Measurements from ENCODE around the gene TECPR1.

Gene TECPR1

GRCh38 chr7:98194672-98195457 lies 57.2 kb downstream of the TECPR1 start:
- H3K9me3 ChIP-seq (ENCODE audit: control insufficient read depth, insufficient read depth, low read length) = no peaks in the 10 kb centered on the region
- H3K36me3 ChIP-seq (ENCODE audit: insufficient read depth, low read length) = 0 out of 2 replicates have a peak, but pooled peaks cover 9% of the 10 kb centered on the region

GRCh38 chr7:98194186-98194585 lies 57.8 kb downstream of the TECPR1 start:
- 0 out of 2 replicates have a peak, but pooled peaks cover 9% of the 10 kb centered on the region for H3K36me3 ChIP-seq (ENCODE audit: insufficient read depth, low read length)
- no peaks in the 10 kb centered on the region for H3K4me1 ChIP-seq (ENCODE audit: insufficient read depth, low read length)

More at GRCh38 chr7:98194672-98195457, 57.2 kb downstream of the TECPR1 start:
- Histone ChIP-seq H3K9ac (ENCODE audit: low read depth, low read length) (no peak overlapping the region), H3K4me1 (ENCODE audit: insufficient read depth, low read length) (no peaks in the 10 kb centered on the region)

GRCh38 chr7:98193474-98194180 lies 58.4 kb downstream of the TECPR1 start:
- no peaks in the 10 kb centered on the region for H3K9me3 ChIP-seq (ENCODE audit: control insufficient read depth, insufficient read depth, low read length)
- no peak overlapping the region for H3K9ac ChIP-seq (ENCODE audit: low read depth, low read length)
- H3K4me1 ChIP-seq (ENCODE audit: insufficient read depth, low read length) = no peaks in the 10 kb centered on the region
- 0 out of 2 replicates have a peak, but pooled peaks cover 9% of the 10 kb centered on the region for H3K36me3 ChIP-seq (ENCODE audit: insufficient read depth, low read length)

More at GRCh38 chr7:98194186-98194585, 57.8 kb downstream of the TECPR1 start:
- H3K9me3 ChIP-seq (ENCODE audit: control insufficient read depth, insufficient read depth, low read length) = no peaks in the 10 kb centered on the region
- no peak overlapping the region for H3K9ac ChIP-seq (ENCODE audit: low read depth, low read length)

GRCh38 chr7:98192781-98193457 lies 59.1 kb downstream of the TECPR1 start:
- Histone ChIP-seq H3K9ac (ENCODE audit: low read depth, low read length) (no peak overlapping the region), H3K36me3 (ENCODE audit: insufficient read depth, low read length) (0 out of 2 replicates have a peak, but pooled peaks cover 9% of the 10 kb centered on the region), H3K4me1 (ENCODE audit: insufficient read depth, low read length) (no peaks in the 10 kb centered on the region), H3K9me3 (ENCODE audit: control insufficient read depth, insufficient read depth, low read length) (no peaks in the 10 kb centered on the region)

GRCh38 chr7:98191668-98192431 lies 60.2 kb downstream of the TECPR1 start:
- Histone ChIP-seq H3K36me3 (ENCODE audit: insufficient read depth, low read length) (0 out of 2 replicates have a peak, but pooled peaks cover 9% of the 10 kb centered on the region), H3K9me3 (ENCODE audit: control insufficient read depth, insufficient read depth, low read length) (no peaks in the 10 kb centered on the region), H3K9ac (ENCODE audit: low read depth, low read length) (no peak overlapping the region), H3K4me1 (ENCODE audit: insufficient read depth, low read length) (no peaks in the 10 kb centered on the region)

GRCh38 chr7:98189559-98189958 lies 62.5 kb downstream of the TECPR1 start:
- Histone ChIP-seq H3K4me1 (ENCODE audit: insufficient read depth, low read length) (no peaks in the 10 kb centered on the region), H3K9me3 (ENCODE audit: control insufficient read depth, insufficient read depth, low read length) (no peaks in the 10 kb centered on the region), H3K9ac (ENCODE audit: low read depth, low read length) (no peak overlapping the region), H3K36me3 (ENCODE audit: insufficient read depth, low read length) (0 out of 2 replicates have a peak, but pooled peaks cover 6% of the 10 kb centered on the region)

- H3K4me1 ChIP-seq (ENCODE audit: insufficient read depth, low read length) = peaks cover 9% of the 10 kb centered on the region; the same call in 1 of the 2 replicates
- no peaks in the 10 kb centered on the region for H3K9me3 ChIP-seq (ENCODE audit: control insufficient read depth, insufficient read depth, low read length)
- H3K36me3 ChIP-seq (ENCODE audit: insufficient read depth, low read length) = no peaks in the 10 kb centered on the region
- no peak overlapping the region for H3K9ac ChIP-seq (ENCODE audit: low read depth, low read length)
Observed at GRCh38 chr7:98187138-98187502, 64.9 kb downstream of the TECPR1 start.

GRCh38 chr7:98186452-98187137 lies 65.4 kb downstream of the TECPR1 start:
- no peaks in the 10 kb centered on the region for H3K9me3 ChIP-seq (ENCODE audit: control insufficient read depth, insufficient read depth, low read length)
- no peaks in the 10 kb centered on the region for H3K36me3 ChIP-seq (ENCODE audit: insufficient read depth, low read length)
- no peak overlapping the region for H3K9ac ChIP-seq (ENCODE audit: low read depth, low read length)
- H3K4me1 ChIP-seq (ENCODE audit: insufficient read depth, low read length) = peaks cover 9% of the 10 kb centered on the region; the same call in 1 of the 2 replicates

- H3K9me3 ChIP-seq (ENCODE audit: control insufficient read depth, insufficient read depth, low read length) = no peaks in the 10 kb centered on the region
- H3K9ac ChIP-seq (ENCODE audit: low read depth, low read length) = no peak overlapping the region
- peaks cover 9% of the 10 kb centered on the region; the same call in 1 of the 2 replicates for H3K4me1 ChIP-seq (ENCODE audit: insufficient read depth, low read length)
- no peaks in the 10 kb centered on the region for H3K36me3 ChIP-seq (ENCODE audit: insufficient read depth, low read length)
Observed at GRCh38 chr7:98185101-98185500, 66.9 kb downstream of the TECPR1 start.

GRCh38 chr7:98180751-98181150 lies 71.3 kb downstream of the TECPR1 start:
- Histone ChIP-seq H3K36me3 (ENCODE audit: insufficient read depth, low read length) (peaks cover 3% of the 10 kb centered on the region; the same call in 1 of the 2 replicates), H3K4me1 (ENCODE audit: insufficient read depth, low read length) (peaks cover 14% of the 10 kb centered on the region), H3K9ac (ENCODE audit: low read depth, low read length) (no peak overlapping the region), H3K9me3 (ENCODE audit: control insufficient read depth, insufficient read depth, low read length) (no peaks in the 10 kb centered on the region)

GRCh38 chr7:98178762-98179490 lies 73.1 kb downstream of the TECPR1 start:
- H3K9me3 ChIP-seq (ENCODE audit: control insufficient read depth, insufficient read depth, low read length) = no peaks in the 10 kb centered on the region
- peaks cover 3% of the 10 kb centered on the region; the same call in 1 of the 2 replicates for H3K36me3 ChIP-seq (ENCODE audit: insufficient read depth, low read length)
- peaks cover 14% of the 10 kb centered on the region for H3K4me1 ChIP-seq (ENCODE audit: insufficient read depth, low read length)

GRCh38 chr7:98178321-98178720 lies 73.7 kb downstream of the TECPR1 start:
- H3K4me1 ChIP-seq (ENCODE audit: insufficient read depth, low read length) = peaks cover 14% of the 10 kb centered on the region
- H3K36me3 ChIP-seq (ENCODE audit: insufficient read depth, low read length) = peaks cover 3% of the 10 kb centered on the region; the same call in 1 of the 2 replicates
- no peak overlapping the region for H3K9ac ChIP-seq (ENCODE audit: low read depth, low read length)

More at GRCh38 chr7:98178762-98179490, 73.1 kb downstream of the TECPR1 start:
- no peak overlapping the region for H3K9ac ChIP-seq (ENCODE audit: low read depth, low read length)

GRCh38 chr7:98177553-98177952 lies 74.5 kb downstream of the TECPR1 start:
- Histone ChIP-seq H3K9me3 (ENCODE audit: control insufficient read depth, insufficient read depth, low read length) (no peaks in the 10 kb centered on the region), H3K9ac (ENCODE audit: low read depth, low read length) (no peak overlapping the region), H3K36me3 (ENCODE audit: insufficient read depth, low read length) (peaks cover 3% of the 10 kb centered on the region; the same call in 1 of the 2 replicates), H3K4me1 (ENCODE audit: insufficient read depth, low read length) (peaks cover 9% of the 10 kb centered on the region)

More at GRCh38 chr7:98178321-98178720, 73.7 kb downstream of the TECPR1 start:
- no peaks in the 10 kb centered on the region for H3K9me3 ChIP-seq (ENCODE audit: control insufficient read depth, insufficient read depth, low read length)

Measured in ES-I3 (cell line).